Esophagus muscularis mucosa (tissue), 4 donors: ENCODE measurements around the gene CEP20. TPM values are rescaled to one million over a fixed set of nuclear protein-coding genes. Genes with fewer than 3 reads are reported as not detected.
A peak's percentile ranks its signal among the peaks of the same experiment; 100 is the strongest.

ENCODE experiments used
- DNase-seq: peaks from one replicate; pipeline ENCODE4 v3.0.0-alpha.2; 2017; ENCODE audit errors: extremely low spot score
- H3K27ac ChIP-seq, 4 donors: fragments of 200-600 bp; sonication (generic); replicated peaks in 1 of 4; 1 replicate in 3 of 4; 2 replicates in 1 of 4; pipeline ENCODE4 v1.5.1; 2016 to 2019; ENCODE audit warnings: mild to moderate bottlenecking in 1 of 4
- H3K27me3 ChIP-seq, 4 donors: fragments of 200-600 bp; sonication (generic); one replicate each; pipeline versions ENCODE4 v1.5.1 to v1.6.0; 2016 to 2019
- H3K36me3 ChIP-seq, 4 donors: fragments of 200-600 bp; sonication (generic); one replicate each; pipeline ENCODE4 v1.5.1; 2016 to 2019
- H3K4me1 ChIP-seq, 4 donors: fragments of 200-600 bp; sonication (generic); one replicate each; pipeline ENCODE4 v1.5.1; 2016 to 2019
- H3K4me3 ChIP-seq, 4 donors: fragments of 200-600 bp; sonication (generic); 1 replicate in 2 of 4; 2 replicates in 2 of 4; pipeline ENCODE4 v1.5.1; 2016 to 2019; ENCODE audit warnings: mild to moderate bottlenecking in 4 of 4, moderate library complexity in 1 of 4
- H3K9me3 ChIP-seq, 4 donors: fragments of 200-600 bp; sonication (generic); 1 replicate in 3 of 4; 2 replicates in 1 of 4; pipeline ENCODE4 v1.5.1; 2016 to 2019
- EP300 ChIP-seq: sonication (generic); formaldehyde crosslinking; IDR thresholded peaks from one replicate; pipeline ENCODE4 v1.6.1; 2017; ENCODE audit warnings: antibody characterized with exemption
- POLR2A ChIP-seq: fragments of 450-650 bp; IDR thresholded peaks from one replicate; pipeline ENCODE4 v1.6.1; 2017; ENCODE audit warnings: antibody characterized with exemption, moderate library complexity, mild to moderate bottlenecking, low read depth
- POLR2AphosphoS5 ChIP-seq, 2 donors: sonication (generic); formaldehyde crosslinking; IDR thresholded peaks; one replicate each; pipeline ENCODE4 v1.6.1; 2017; ENCODE audit warnings: antibody characterized with exemption in 2 of 2
- WGBS: methylation state at CpG from one replicate; pipeline ENCODE4 v1.1.5; 2018; 5-methylcytosine and 5-hydroxymethylcytosine counted together
- intact Hi-C: fragments of 100-400 bp; cut with DNase I; formaldehyde crosslinking; loops from one replicate; pipeline ENCODE4 v1.15.1; 2023
- total RNA-seq, 4 donors: library from RNA; depleted of rRNA; stranded (reverse); fragments of >200 nt; gene quantifications; one replicate each; pipeline versions ENCODE4 v1.1.0 to v1.2.1, GENCODE V29; 2016
- TF ChIP-seq, protein P1 (sequence below), 3 experiments: fragments of 200-600 bp in 2 of 3; fragments of 450-650 bp in 1 of 3; sonication (generic) in 2 of 3; IDR thresholded peaks; one replicate each; pipeline ENCODE4 v1.5.1; 2017 to 2019; ENCODE audit warnings: antibody characterized with exemption in 3 of 3, mild to moderate bottlenecking in 2 of 3, moderate library complexity in 1 of 3

CEP20 gene
- total RNA-seq, 4 donors from 2014 or later = 25.2 to 36.1 (median 32.0) TPM

DNA sequence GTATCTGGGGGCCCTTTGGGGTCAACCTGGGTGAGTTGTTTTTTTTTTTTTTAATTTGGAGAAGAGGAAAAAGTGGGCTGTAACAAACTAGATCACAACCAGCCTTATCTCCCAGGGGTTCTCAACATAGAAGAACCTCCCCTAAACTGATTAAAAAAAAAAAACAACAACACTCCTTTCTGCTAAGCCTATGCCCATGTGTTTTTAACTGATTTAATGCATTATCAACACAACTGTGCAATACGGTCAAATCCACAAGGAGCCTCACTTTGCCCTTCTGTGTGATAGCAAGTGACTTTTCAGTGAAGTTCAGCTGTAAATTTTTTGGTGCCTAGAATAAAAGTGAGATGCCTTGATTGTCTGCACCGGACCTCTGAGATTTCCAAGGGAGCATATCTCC lies 32.2 kb downstream of the CEP20 start:
- peaks cover 0 to 19% (median 0%) of the 10 kb centered on the region in 4 donors for H3K27me3 ChIP-seq
- peaks cover 0 to 33% (median 2%) of the 10 kb centered on the region in 4 donors for H3K36me3 ChIP-seq
- no peak for DNase-seq
- WGBS = 0% methylated on average over 2 of the region's 2 CpGs
- H3K4me3 ChIP-seq = peak overlapping the region; percentile 67 to 79 (median 72)
- intact Hi-C loops = loop anchor here (10.0 kb wide), 1 partner anchor 209 kb away; no protein-coding TSS in a partner anchor
- H3K27ac ChIP-seq = peak overlapping the region; percentile 95 to 98 (median 95)
- H3K4me1 ChIP-seq = peaks cover 16 to 44% (median 41%) of the 10 kb centered on the region in 4 donors
- no peaks in the 10 kb centered on the region for H3K9me3 ChIP-seq
- no peak for TF ChIP-seq EP300
- TF ChIP-seq POLR2A = no peak

GRCh38 chr16:15855704-15856003 lies 32.7 kb downstream of the CEP20 start:
- H3K27me3 ChIP-seq = peaks cover 0 to 19% (median 0%) of the 10 kb centered on the region in 4 donors

DNA sequence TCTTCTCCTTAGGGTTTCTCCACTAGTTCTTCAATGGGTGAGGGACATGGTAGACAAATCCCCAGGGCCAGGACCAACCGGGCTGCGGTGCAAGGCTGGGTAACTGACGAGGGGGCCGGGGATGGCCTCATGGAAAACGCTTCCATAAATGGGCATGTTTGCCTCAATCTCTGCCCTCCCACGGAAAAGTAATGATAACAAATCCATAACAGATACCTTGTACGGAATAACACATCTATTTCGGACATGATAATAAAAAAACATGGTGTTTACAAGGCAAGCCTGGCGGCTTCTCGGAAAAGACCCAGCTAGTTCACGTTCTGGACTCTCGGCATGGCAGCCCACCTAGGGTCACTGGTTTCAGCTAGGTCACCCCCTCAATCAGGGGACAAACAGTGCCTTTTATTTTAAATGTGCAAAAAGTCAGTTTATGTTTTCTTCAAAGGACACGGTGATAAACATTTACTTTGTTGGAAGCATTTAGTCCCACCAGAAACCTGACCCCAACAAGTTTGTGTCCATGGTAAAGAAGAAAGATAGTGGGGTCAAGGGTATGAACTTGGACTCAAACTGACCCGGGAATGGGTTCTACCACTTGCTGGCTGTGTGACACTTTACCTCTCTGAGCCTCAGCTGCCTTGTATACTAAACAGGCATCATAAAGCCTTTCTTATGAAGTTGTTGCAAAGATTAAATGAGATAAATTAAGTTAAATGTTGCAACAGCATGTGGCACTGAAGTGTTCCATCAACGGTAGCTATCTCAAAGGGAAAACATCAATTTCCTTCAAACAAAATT lies 33.3 kb downstream of the CEP20 start:
- Histone ChIP-seq H3K27me3 (peaks cover 0 to 19% (median 0%) of the 10 kb centered on the region in 4 donors), H3K27ac (peak overlapping the region; percentile 95 to 98 (median 95)), H3K4me3 (peak overlapping the region; percentile 67 to 79 (median 72)), H3K36me3 (peaks cover 0 to 41% (median 7%) of the 10 kb centered on the region in 4 donors), H3K4me1 (peaks cover 16 to 42% (median 36%) of the 10 kb centered on the region in 4 donors), H3K9me3 (no peaks in the 10 kb centered on the region)
- DNase-seq = no peak
- intact Hi-C loops = loop anchor here (10.0 kb wide), 1 partner anchor 210 kb away; no protein-coding TSS in a partner anchor
- 44% methylated on average over 15 of the region's 15 CpGs for WGBS
- TF ChIP-seq POLR2AphosphoS5 (IDR thresholded peaks at IDR 0.05) (peak; percentile 59 to 67), EP300 (no peak), POLR2A (no peak)
- TF ChIP-seq, protein P1, sequence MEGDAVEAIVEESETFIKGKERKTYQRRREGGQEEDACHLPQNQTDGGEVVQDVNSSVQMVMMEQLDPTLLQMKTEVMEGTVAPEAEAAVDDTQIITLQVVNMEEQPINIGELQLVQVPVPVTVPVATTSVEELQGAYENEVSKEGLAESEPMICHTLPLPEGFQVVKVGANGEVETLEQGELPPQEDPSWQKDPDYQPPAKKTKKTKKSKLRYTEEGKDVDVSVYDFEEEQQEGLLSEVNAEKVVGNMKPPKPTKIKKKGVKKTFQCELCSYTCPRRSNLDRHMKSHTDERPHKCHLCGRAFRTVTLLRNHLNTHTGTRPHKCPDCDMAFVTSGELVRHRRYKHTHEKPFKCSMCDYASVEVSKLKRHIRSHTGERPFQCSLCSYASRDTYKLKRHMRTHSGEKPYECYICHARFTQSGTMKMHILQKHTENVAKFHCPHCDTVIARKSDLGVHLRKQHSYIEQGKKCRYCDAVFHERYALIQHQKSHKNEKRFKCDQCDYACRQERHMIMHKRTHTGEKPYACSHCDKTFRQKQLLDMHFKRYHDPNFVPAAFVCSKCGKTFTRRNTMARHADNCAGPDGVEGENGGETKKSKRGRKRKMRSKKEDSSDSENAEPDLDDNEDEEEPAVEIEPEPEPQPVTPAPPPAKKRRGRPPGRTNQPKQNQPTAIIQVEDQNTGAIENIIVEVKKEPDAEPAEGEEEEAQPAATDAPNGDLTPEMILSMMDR (IDR thresholded peaks at IDR 0.05) = no peak

More at GRCh38 chr16:15855704-15856003, 32.7 kb downstream of the CEP20 start:
- Histone ChIP-seq H3K27ac (peak overlapping the region; percentile 95 to 98 (median 95)), H3K4me3 (peak overlapping the region; percentile 67 to 79 (median 72)), H3K36me3 (peaks cover 0 to 38% (median 4%) of the 10 kb centered on the region in 4 donors), H3K4me1 (peaks cover 16 to 42% (median 38%) of the 10 kb centered on the region in 4 donors), H3K9me3 (no peaks in the 10 kb centered on the region)
- intact Hi-C loops = loop anchor here (10.0 kb wide), 1 partner anchor 209 kb away; no protein-coding TSS in a partner anchor
- TF ChIP-seq, protein P1 (IDR thresholded peaks at IDR 0.05) = no peak
- TF ChIP-seq EP300 (no peak), POLR2A (no peak), POLR2AphosphoS5 (IDR thresholded peaks at IDR 0.05) (no peak)
- 10% methylated on average over 5 of the region's 5 CpGs for WGBS
- no peak for DNase-seq

DNA sequence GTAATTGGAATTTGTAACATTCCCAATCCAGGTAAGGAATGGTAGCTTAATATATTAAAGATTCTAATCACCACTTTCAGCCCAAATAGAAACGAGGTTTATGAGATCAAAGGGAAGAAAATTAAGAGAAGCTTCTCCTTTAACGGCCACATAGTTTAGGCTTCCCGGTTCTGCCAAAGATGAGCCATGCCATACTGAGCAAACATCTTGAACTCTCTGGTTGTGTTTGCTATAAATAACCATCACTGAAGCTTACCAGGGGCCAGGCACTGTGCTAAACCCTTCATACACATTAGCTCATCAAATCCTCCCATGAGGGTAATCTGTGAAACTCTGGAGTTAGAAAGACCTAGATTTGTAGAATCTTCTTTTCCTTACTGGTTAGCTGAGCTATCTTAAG lies 34.3 kb downstream of the CEP20 start:
- intact Hi-C loops = loop anchor here (10.0 kb wide), 1 partner anchor 211 kb away; no protein-coding TSS in a partner anchor
- H3K4me3 ChIP-seq = peak overlapping the region; percentile 67 to 79 (median 72)
- H3K9me3 ChIP-seq = no peaks in the 10 kb centered on the region
- peak overlapping the region; percentile 95 to 98 (median 95) for H3K27ac ChIP-seq
- peaks cover 0 to 51% (median 12%) of the 10 kb centered on the region in 4 donors for H3K36me3 ChIP-seq
- peaks cover 16 to 41% (median 35%) of the 10 kb centered on the region in 4 donors for H3K4me1 ChIP-seq
- TF ChIP-seq, protein P1 (IDR thresholded peaks at IDR 0.05) = no peak
- peak in 1 of 2 donors; percentile 70 for TF ChIP-seq POLR2AphosphoS5 (IDR thresholded peaks at IDR 0.05)
- no peak for TF ChIP-seq POLR2A
- 50% methylated on average over 3 of the region's 3 CpGs for WGBS
- DNase-seq = no peak
- H3K27me3 ChIP-seq = peaks cover 0 to 19% (median 0%) of the 10 kb centered on the region in 4 donors

GRCh38 chr16:15853021-15853420 lies 35.4 kb downstream of the CEP20 start:
- 38% methylated on average over 4 of the region's 4 CpGs for WGBS
- peaks cover 0 to 14% (median 0%) of the 10 kb centered on the region in 4 donors for H3K27me3 ChIP-seq
- DNase-seq = no peak
- H3K4me1 ChIP-seq = peaks cover 10 to 42% (median 36%) of the 10 kb centered on the region in 4 donors
- TF ChIP-seq POLR2A (no peak), POLR2AphosphoS5 (IDR thresholded peaks at IDR 0.05) (peak in 1 of 2 donors; percentile 28), EP300 (no peak)
- TF ChIP-seq, protein P1 (IDR thresholded peaks at IDR 0.05) = no peak
- peak overlapping the region; percentile 95 to 98 (median 95) for H3K27ac ChIP-seq
- H3K36me3 ChIP-seq = peaks cover 0 to 53% (median 17%) of the 10 kb centered on the region in 4 donors
- H3K9me3 ChIP-seq = no peaks in the 10 kb centered on the region
- intact Hi-C loops = loop anchor here (10.0 kb wide), 1 partner anchor 212 kb away; no protein-coding TSS in a partner anchor
- peak overlapping the region; percentile 67 to 79 (median 72) for H3K4me3 ChIP-seq
